Testis (tissue), 3 donors: ENCODE results near the gene MAPKAPK2. TPM values are rescaled to one million over a fixed set of nuclear protein-coding genes. Genes with fewer than 3 reads are reported as not detected.
A peak's percentile ranks its signal among the peaks of the same experiment; 100 is the strongest.
"Not testable (repeated sequence)": the region's sequence is repeated elsewhere in the genome, so short reads cannot be mapped to it uniquely, and the experiment has no call there.

Experiments
- DNase-seq: peaks from one replicate; pipeline ENCODE4 v3.0.0-alpha.2; 2019
- H3K27ac ChIP-seq, 2 donors: fragments of 200-600 bp; sonication (generic); one replicate each; pipeline ENCODE4 v1.5.1; 2019
- H3K27me3 ChIP-seq: fragments of 200-600 bp; sonication (generic); one replicate; pipeline ENCODE4 v1.5.1; 2019
- H3K36me3 ChIP-seq: fragments of 200-600 bp; sonication (generic); one replicate; pipeline ENCODE4 v1.5.1; 2017; ENCODE audit warnings: low read depth; ENCODE audit errors: missing control alignments
- H3K4me1 ChIP-seq: fragments of 200-600 bp; sonication (generic); one replicate; pipeline ENCODE4 v1.5.1; 2019
- H3K4me3 ChIP-seq, 2 donors: fragments of 200-600 bp; sonication (generic); one replicate each; pipeline ENCODE4 v1.5.1; 2017 to 2019
- H3K9me3 ChIP-seq: fragments of 200-600 bp; sonication (generic); one replicate; pipeline ENCODE4 v1.5.1; 2017
- CTCF ChIP-seq, 3 experiments: fragments of 450-650 bp in 2 of 3; fragments of 200-600 bp in 1 of 3; sonication (generic) in 1 of 3; IDR thresholded peaks; one replicate each; pipeline ENCODE4 v1.5.1; 2016 to 2019; ENCODE audit warnings: antibody characterized with exemption in 3 of 3, mild to moderate bottlenecking in 2 of 3, moderate library complexity in 1 of 3
- POLR2A ChIP-seq: fragments of 450-650 bp; IDR thresholded peaks from one replicate; pipeline ENCODE4 v1.6.1; 2017; ENCODE audit warnings: antibody characterized with exemption, mild to moderate bottlenecking, moderate library complexity
- WGBS, 2 donors: methylation state at CpG; one replicate each; pipeline ENCODE4 v1.1.5; 2018; 5-methylcytosine and 5-hydroxymethylcytosine counted together
- intact Hi-C: fragments of 100-400 bp; cut with DNase I; formaldehyde crosslinking; loops from one replicate; pipeline ENCODE4 v1.15.1; 2023; ENCODE audit warnings: low total_unique reads
- polyA plus RNA-seq: library from polyadenylated mRNA; stranded (reverse); fragments of 350-450 nt; fragmentation: Illumina TruSeq; extraction: RNeasy Lipid Tissue Mini Kit (QIAGEN cat#74804); gene quantifications from one replicate; pipeline ENCODE4 v1.2.3, GENCODE V29; 2014; ENCODE audit warnings: low read depth, low replicate concordance; ENCODE audit not compliant: insufficient read depth
- total RNA-seq, 2 donors: library from RNA; depleted of rRNA; stranded (reverse); fragments of >200 nt; gene quantifications; one replicate each; pipeline ENCODE4 v1.2.3, GENCODE V29; 2016

Gene MAPKAPK2
- total and polyA plus RNA-seq, 3 donors from 2014 or later = 66.3 to 76.5 (median 69.1) TPM

- no peak for DNase-seq
Observed at GRCh38 chr1:206771338-206771692, 86.6 kb downstream of the MAPKAPK2 start.

GRCh38 chr1:206772243-206772937 lies 87.7 kb downstream of the MAPKAPK2 start, which contains the start of gene IL10:
Gene IL10 (minus strand): TSS chr1:206772494. CDS start chr1:206772435, 59 bp downstream.
- WGBS, 2 donors = 75 to 86% methylated on average over 8 of the region's 8 CpGs
- Histone ChIP-seq H3K4me1 (no peaks in the 10 kb centered on the region), H3K27ac (no peak within 1 kb of the TSS), H3K27me3 (no peaks in the 10 kb centered on the region), H3K36me3 (no peaks in the 10 kb centered on the region), H3K9me3 (no peaks in the 10 kb centered on the region), H3K4me3 (no peak within 1 kb of the TSS)
- TF ChIP-seq CTCF (IDR thresholded peaks at IDR 0.05) (no peak), POLR2A (no peak)
- intact Hi-C loops = no loop called here
- peak; percentile 26 for DNase-seq

More at GRCh38 chr1:206771338-206771692, 86.6 kb downstream of the MAPKAPK2 start:
- no peak overlapping the region for H3K27ac ChIP-seq
- no peaks in the 10 kb centered on the region for H3K36me3 ChIP-seq
- H3K27me3 ChIP-seq = no peaks in the 10 kb centered on the region
- no peaks in the 10 kb centered on the region for H3K4me1 ChIP-seq
- no peaks in the 10 kb centered on the region for H3K9me3 ChIP-seq
- H3K4me3 ChIP-seq = no peak overlapping the region
- 70 to 82% methylated on average over 4 of the region's 4 CpGs for WGBS, 2 donors
- no peak for TF ChIP-seq CTCF (IDR thresholded peaks at IDR 0.05)
- no peak for TF ChIP-seq POLR2A
- intact Hi-C loops = no loop called here

- H3K4me1 ChIP-seq = no peaks in the 10 kb centered on the region
- intact Hi-C loops = no loop called here
- 64 to 82% methylated on average over 3 of the region's 3 CpGs for WGBS, 2 donors
- no peak overlapping the region for H3K27ac ChIP-seq
- DNase-seq = no peak
- no peak for TF ChIP-seq CTCF (IDR thresholded peaks at IDR 0.05)
- TF ChIP-seq POLR2A = no peak
- H3K4me3 ChIP-seq = no peak overlapping the region
- H3K36me3 ChIP-seq = no peaks in the 10 kb centered on the region
- no peaks in the 10 kb centered on the region for H3K27me3 ChIP-seq
- H3K9me3 ChIP-seq = no peaks in the 10 kb centered on the region
Observed at GRCh38 chr1:206774093-206774492, 89.4 kb downstream of the MAPKAPK2 start.

GRCh38 chr1:206776229-206776628 lies 91.5 kb downstream of the MAPKAPK2 start:
- no peaks in the 10 kb centered on the region for H3K36me3 ChIP-seq
- no peak overlapping the region for H3K4me3 ChIP-seq
- DNase-seq = no peak
- H3K4me1 ChIP-seq = no peaks in the 10 kb centered on the region
- 77 to 78% methylated on average over 4 of the region's 4 CpGs for WGBS, 2 donors
- no peak for TF ChIP-seq CTCF (IDR thresholded peaks at IDR 0.05)
- no peak for TF ChIP-seq POLR2A
- intact Hi-C loops = no loop called here
- no peak overlapping the region for H3K27ac ChIP-seq
- no peaks in the 10 kb centered on the region for H3K9me3 ChIP-seq
- H3K27me3 ChIP-seq = no peaks in the 10 kb centered on the region

- Histone ChIP-seq H3K36me3 (no peaks in the 10 kb centered on the region), H3K9me3 (no peaks in the 10 kb centered on the region), H3K27me3 (no peaks in the 10 kb centered on the region), H3K4me3 (no peak overlapping the region), H3K4me1 (no peaks in the 10 kb centered on the region), H3K27ac (no peak overlapping the region)
- no peak for TF ChIP-seq POLR2A
- TF ChIP-seq CTCF (IDR thresholded peaks at IDR 0.05) = no peak
- WGBS, 2 donors = 60 to 89% methylated on average over 7 of the region's 7 CpGs
- intact Hi-C loops = no loop called here
- DNase-seq = no peak
Observed at GRCh38 chr1:206778031-206778430, 93.3 kb downstream of the MAPKAPK2 start.

- H3K27me3 ChIP-seq, H3K27ac ChIP-seq, H3K4me3 ChIP-seq, H3K9me3 ChIP-seq, DNase-seq, H3K4me1 ChIP-seq, H3K36me3 ChIP-seq, intact Hi-C loops: not testable (repeated sequence)
- WGBS, 2 donors = 79 to 88% methylated on average over 6 of the region's 6 CpGs
Observed at GRCh38 chr1:206778911-206779310, 94.2 kb downstream of the MAPKAPK2 start.
